ENCODE results near the gene PRKAB1. TPM values are rescaled to one million over a fixed set of nuclear protein-coding genes. Genes with fewer than 3 reads are reported as not detected.
"Not testable (repeated sequence)": the region's sequence is repeated elsewhere in the genome, so short reads cannot be mapped to it uniquely, and the experiment has no call there.

PRKAB1 gene
- total RNA-seq, 8 experiments from 2014 or later: 24.9 to 52.4 (median 34.9) TPM

GRCh38 chr12:119691202-119691810 is 23.4 kb downstream of the PRKAB1 start:
- Histone ChIP-seq H3K27ac (no peak overlapping the region), H3K4me1 (replicated peaks in 1 of 2) (no peaks in the 10 kb centered on the region), H3K4me3 (no peak overlapping the region)
- no peak for ATAC-seq (replicated peaks in 6 of 8)
- in situ Hi-C loops (cut with MboI; ENCODE audit: low pct_unique_long_range_greater_than_20kb in 2 of 9, low sequenced_read_pairs in 9 of 9, unreplicated experiment in 9 of 9): loop anchor here in 1 of 9 experiments (25.0 kb wide), 1 partner anchor 221 kb away; no protein-coding TSS in a partner anchor
- WGBS, 10 experiments: 75 to 100% (median 87%) methylated on average over 1 to 5 of the region's 6 CpGs; no CpG with 5 or more reads in 3 of the 10 experiments

- ATAC-seq (replicated peaks in 6 of 8): peak in 3 of 8 experiments; percentile 9 to 55 (median 41)
- in situ Hi-C loops (cut with MboI; ENCODE audit: low pct_unique_long_range_greater_than_20kb in 2 of 9, low sequenced_read_pairs in 9 of 9, unreplicated experiment in 9 of 9): loop anchor here in 1 of 9 experiments (25.0 kb wide), 1 partner anchor 220 kb away; no protein-coding TSS in a partner anchor
- Histone ChIP-seq H3K27ac (no peak overlapping the region), H3K4me1 (replicated peaks in 1 of 2) (no peaks in the 10 kb centered on the region), H3K4me3 (no peak overlapping the region)
- 14 to 100% (median 94%) methylated on average over 1 to 5 of the region's 5 CpGs; no CpG with 5 or more reads in 1 of the 10 experiments for WGBS, 10 experiments
Measured at GRCh38 chr12:119692410-119692809, 24.5 kb downstream of the PRKAB1 start.

- peak in 3 of 8 experiments; percentile 82 to 98 (median 92) for ATAC-seq (replicated peaks in 6 of 8)
- in situ Hi-C loops (cut with MboI; ENCODE audit: low pct_unique_long_range_greater_than_20kb in 2 of 9, low sequenced_read_pairs in 9 of 9, unreplicated experiment in 9 of 9): loop anchor here in 1 of 9 experiments (25.0 kb wide), 1 partner anchor 219 kb away; no protein-coding TSS in a partner anchor
- Histone ChIP-seq H3K27ac (no peak overlapping the region), H3K4me3 (no peak overlapping the region), H3K4me1 (replicated peaks in 1 of 2) (no peaks in the 10 kb centered on the region)
- WGBS, 10 experiments: 0 to 100% (median 91%) methylated on average over 1 to 5 of the region's 6 CpGs; no CpG with 5 or more reads in 1 of the 10 experiments
Measured at GRCh38 chr12:119692997-119693396, 25.1 kb downstream of the PRKAB1 start.

- WGBS, 10 experiments: 43 to 100% (median 76%) methylated on average over 1 of the region's 1 CpG; no CpG with 5 or more reads in 4 of the 10 experiments
- Histone ChIP-seq H3K4me1 (replicated peaks in 1 of 2) (no peaks in the 10 kb centered on the region), H3K27ac (no peak overlapping the region), H3K4me3 (no peak overlapping the region)
- peak in 1 of 8 experiments; percentile 7 for ATAC-seq (replicated peaks in 6 of 8)
- in situ Hi-C loops (cut with MboI; ENCODE audit: low pct_unique_long_range_greater_than_20kb in 2 of 9, low sequenced_read_pairs in 9 of 9, unreplicated experiment in 9 of 9): loop anchor here in 1 of 9 experiments (25.0 kb wide), 1 partner anchor 219 kb away; no protein-coding TSS in a partner anchor
Measured at GRCh38 chr12:119693511-119693910, 25.6 kb downstream of the PRKAB1 start.

GRCh38 chr12:119694111-119694510 is 26.2 kb downstream of the PRKAB1 start:
- no peak for ATAC-seq (replicated peaks in 6 of 8)
- no peak overlapping the region for H3K27ac ChIP-seq
- in situ Hi-C loops (cut with MboI; ENCODE audit: low pct_unique_long_range_greater_than_20kb in 2 of 9, low sequenced_read_pairs in 9 of 9, unreplicated experiment in 9 of 9): loop anchor here in 1 of 9 experiments (25.0 kb wide), 1 partner anchor 218 kb away; no protein-coding TSS in a partner anchor
- no peaks in the 10 kb centered on the region for H3K4me1 ChIP-seq (replicated peaks in 1 of 2)
- 93 to 100% (median 97%) methylated on average over 1 to 6 of the region's 6 CpGs; no CpG with 5 or more reads in 3 of the 10 experiments for WGBS, 10 experiments
- no peak overlapping the region for H3K4me3 ChIP-seq

GRCh38 chr12:119695034-119695433 is 27.1 kb downstream of the PRKAB1 start:
- Histone ChIP-seq H3K27ac (no peak overlapping the region), H3K4me1 (replicated peaks in 1 of 2) (no peaks in the 10 kb centered on the region), H3K4me3 (no peak overlapping the region)
- WGBS, 10 experiments: 14 to 83% (median 45%) methylated on average over 1 to 4 of the region's 4 CpGs; no CpG with 5 or more reads in 6 of the 10 experiments
- in situ Hi-C loops (cut with MboI; ENCODE audit: low pct_unique_long_range_greater_than_20kb in 2 of 9, low sequenced_read_pairs in 9 of 9, unreplicated experiment in 9 of 9): loop anchor here in 1 of 9 experiments (25.0 kb wide), 1 partner anchor 217 kb away; no protein-coding TSS in a partner anchor
- no peak for ATAC-seq (replicated peaks in 6 of 8)

GRCh38 chr12:119696943-119697342 is 29.0 kb downstream of the PRKAB1 start:
- Histone ChIP-seq H3K4me3 (no peak overlapping the region), H3K27ac (no peak overlapping the region), H3K4me1 (replicated peaks in 1 of 2) (no peaks in the 10 kb centered on the region)
- WGBS, 10 experiments: 80 to 90% (median 90%) methylated on average over 1 to 5 of the region's 5 CpGs; no CpG with 5 or more reads in 7 of the 10 experiments
- in situ Hi-C loops (cut with MboI; ENCODE audit: low pct_unique_long_range_greater_than_20kb in 2 of 9, low sequenced_read_pairs in 9 of 9, unreplicated experiment in 9 of 9): loop anchor here in 1 of 9 experiments (25.0 kb wide), 1 partner anchor 215 kb away; no protein-coding TSS in a partner anchor
- no peak for ATAC-seq (replicated peaks in 6 of 8)

GRCh38 chr12:119699199-119699760 is 31.3 kb downstream of the PRKAB1 start:
- no peak for ATAC-seq (replicated peaks in 6 of 8)
- 67 to 100% (median 100%) methylated on average over 1 to 8 of the region's 11 CpGs; no CpG with 5 or more reads in 2 of the 10 experiments for WGBS, 10 experiments
- Histone ChIP-seq H3K27ac (no peak overlapping the region), H3K4me1 (replicated peaks in 1 of 2) (no peaks in the 10 kb centered on the region), H3K4me3 (no peak overlapping the region)
- in situ Hi-C loops (cut with MboI; ENCODE audit: low pct_unique_long_range_greater_than_20kb in 2 of 9, low sequenced_read_pairs in 9 of 9, unreplicated experiment in 9 of 9): loop anchor here in 1 of 9 experiments (25.0 kb wide), 1 partner anchor 213 kb away; no protein-coding TSS in a partner anchor

GRCh38 chr12:119700078-119700477 is 32.1 kb downstream of the PRKAB1 start:
- no peak overlapping the region for H3K27ac ChIP-seq
- in situ Hi-C loops (cut with MboI; ENCODE audit: low pct_unique_long_range_greater_than_20kb in 2 of 9, low sequenced_read_pairs in 9 of 9, unreplicated experiment in 9 of 9): no loop called here
- WGBS, 10 experiments: 27 to 100% (median 93%) methylated on average over 1 to 5 of the region's 6 CpGs; no CpG with 5 or more reads in 4 of the 10 experiments
- no peak overlapping the region for H3K4me3 ChIP-seq
- no peak for ATAC-seq (replicated peaks in 6 of 8)
- no peaks in the 10 kb centered on the region for H3K4me1 ChIP-seq (replicated peaks in 1 of 2)

GRCh38 chr12:119704065-119704747 is 36.3 kb downstream of the PRKAB1 start:
- Histone ChIP-seq H3K27ac (no peak overlapping the region), H3K4me1 (replicated peaks in 1 of 2) (no peaks in the 10 kb centered on the region), H3K4me3 (no peak overlapping the region)
- ATAC-seq (replicated peaks in 6 of 8): no peak
- 40 to 100% (median 83%) methylated on average over 1 to 15 of the region's 16 CpGs; no CpG with 5 or more reads in 1 of the 10 experiments for WGBS, 10 experiments
- in situ Hi-C loops (cut with MboI; ENCODE audit: low pct_unique_long_range_greater_than_20kb in 2 of 9, low sequenced_read_pairs in 9 of 9, unreplicated experiment in 9 of 9): no loop called here

GRCh38 chr12:119705182-119705581 is 37.2 kb downstream of the PRKAB1 start:
- H3K4me3 ChIP-seq: no peak overlapping the region
- ATAC-seq (replicated peaks in 6 of 8): no peak
- WGBS, 10 experiments: 0 to 97% (median 88%) methylated on average over 1 to 7 of the region's 7 CpGs; no CpG with 5 or more reads in 2 of the 10 experiments
- H3K27ac ChIP-seq: no peak overlapping the region
- no peaks in the 10 kb centered on the region for H3K4me1 ChIP-seq (replicated peaks in 1 of 2)
- in situ Hi-C loops (cut with MboI; ENCODE audit: low pct_unique_long_range_greater_than_20kb in 2 of 9, low sequenced_read_pairs in 9 of 9, unreplicated experiment in 9 of 9): no loop called here

GRCh38 chr12:119706427-119706826 is 38.5 kb downstream of the PRKAB1 start:
- in situ Hi-C loops (cut with MboI; ENCODE audit: low pct_unique_long_range_greater_than_20kb in 2 of 9, low sequenced_read_pairs in 9 of 9, unreplicated experiment in 9 of 9); ATAC-seq (replicated peaks in 6 of 8): not testable (repeated sequence)

More at GRCh38 chr12:119706427-119706826, 38.5 kb downstream of the PRKAB1 start:
- H3K27ac ChIP-seq; H3K4me3 ChIP-seq; H3K4me1 ChIP-seq (replicated peaks in 1 of 2): not testable (repeated sequence)
- WGBS, 10 experiments: 60% methylated on average over 1 of the region's 1 CpG; no CpG with 5 or more reads in 9 of the 10 experiments
